Measurements from ENCODE around the gene SRMS.
"Not testable (repeated sequence)": the region's sequence is repeated elsewhere in the genome, so short reads cannot be mapped to it uniquely, and the experiment has no call there.

Gene SRMS

DNA sequence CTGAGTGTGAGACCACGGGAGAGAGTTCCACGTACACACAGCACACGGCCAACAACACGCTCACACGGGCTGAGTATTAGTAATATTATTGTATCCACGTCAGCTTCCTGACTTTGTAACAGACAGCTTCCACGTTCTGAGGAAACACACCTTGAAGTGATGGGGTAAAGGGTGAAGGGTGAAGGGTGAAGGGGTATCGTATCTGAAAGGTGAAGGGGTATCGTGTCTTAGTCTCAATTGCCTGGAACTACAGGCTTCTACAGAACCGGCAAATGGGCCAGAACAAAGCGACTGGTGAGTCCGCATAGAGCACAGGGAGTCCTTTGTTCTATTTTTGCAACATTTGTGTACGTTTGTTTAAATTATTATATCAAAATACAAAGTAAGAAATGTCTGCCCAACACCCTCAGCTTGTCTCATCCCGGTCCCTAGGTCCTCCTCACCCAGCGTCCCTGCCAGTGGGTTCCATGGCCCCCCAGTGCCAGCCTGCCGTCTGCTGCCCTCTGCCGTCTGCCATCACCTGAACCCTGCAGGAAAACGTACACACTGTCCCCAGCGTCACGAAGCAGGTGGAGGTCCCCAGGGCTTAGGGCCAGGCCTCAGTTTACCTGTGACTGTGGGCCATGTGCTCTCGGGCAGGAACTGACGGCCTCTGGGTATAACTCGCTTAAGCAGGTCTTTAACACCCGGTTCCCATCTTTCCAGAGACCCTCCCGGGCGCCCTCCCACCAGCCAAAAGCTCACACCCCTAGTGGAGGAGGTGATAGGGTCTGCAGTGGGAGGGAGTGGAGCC is 30.9 kb upstream of the SRMS start:
- peak; percentile 19 for DNase-seq

DNA sequence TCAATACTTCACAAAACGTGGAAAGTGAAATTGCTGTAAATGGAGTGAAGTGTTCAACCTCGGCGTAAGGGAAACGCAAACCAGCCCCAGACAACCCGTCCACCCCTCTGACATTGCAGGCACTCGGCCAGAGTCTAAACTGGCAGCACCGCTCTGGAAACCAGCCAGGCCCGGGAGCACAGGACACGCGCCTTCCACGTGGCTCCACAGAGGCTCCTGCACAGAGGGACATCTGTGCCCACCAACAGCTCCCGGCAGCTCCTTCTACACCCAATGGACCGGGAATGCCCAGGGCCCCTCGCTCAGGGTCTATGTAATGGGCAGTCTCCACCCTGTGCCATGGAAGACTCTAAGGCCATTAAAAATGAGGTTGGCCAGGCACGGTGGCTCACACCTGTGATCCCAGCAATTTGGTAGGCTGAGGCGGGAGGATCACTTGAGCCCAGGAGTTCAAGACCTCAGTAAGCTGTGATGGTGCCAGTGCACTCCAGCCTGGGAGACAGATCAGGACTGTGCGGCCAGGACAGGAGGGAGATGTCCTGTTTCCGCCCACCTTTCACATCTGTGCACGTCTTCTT is 29.9 kb upstream of the SRMS start:
- no peak for DNase-seq

DNA sequence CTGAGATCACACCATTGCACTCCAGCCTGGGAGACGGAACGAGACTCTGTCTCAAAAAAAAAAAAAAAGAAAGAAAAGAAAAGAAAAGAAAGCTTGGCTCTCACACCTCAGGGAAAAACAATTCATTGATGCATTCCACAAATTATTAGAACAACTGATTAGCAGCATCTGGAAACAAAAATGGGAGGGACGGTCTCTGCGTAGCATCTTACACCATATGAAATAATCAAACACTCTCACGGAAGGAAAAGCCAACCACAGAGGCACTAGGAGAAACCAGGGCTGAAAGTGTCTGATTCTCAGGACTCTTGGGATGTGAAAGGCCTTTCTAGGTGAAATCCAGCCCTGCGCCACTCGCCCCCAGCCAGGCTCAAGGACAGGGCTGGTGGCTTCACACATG is 28.8 kb upstream of the SRMS start:
- DNase-seq, result no peak

DNA sequence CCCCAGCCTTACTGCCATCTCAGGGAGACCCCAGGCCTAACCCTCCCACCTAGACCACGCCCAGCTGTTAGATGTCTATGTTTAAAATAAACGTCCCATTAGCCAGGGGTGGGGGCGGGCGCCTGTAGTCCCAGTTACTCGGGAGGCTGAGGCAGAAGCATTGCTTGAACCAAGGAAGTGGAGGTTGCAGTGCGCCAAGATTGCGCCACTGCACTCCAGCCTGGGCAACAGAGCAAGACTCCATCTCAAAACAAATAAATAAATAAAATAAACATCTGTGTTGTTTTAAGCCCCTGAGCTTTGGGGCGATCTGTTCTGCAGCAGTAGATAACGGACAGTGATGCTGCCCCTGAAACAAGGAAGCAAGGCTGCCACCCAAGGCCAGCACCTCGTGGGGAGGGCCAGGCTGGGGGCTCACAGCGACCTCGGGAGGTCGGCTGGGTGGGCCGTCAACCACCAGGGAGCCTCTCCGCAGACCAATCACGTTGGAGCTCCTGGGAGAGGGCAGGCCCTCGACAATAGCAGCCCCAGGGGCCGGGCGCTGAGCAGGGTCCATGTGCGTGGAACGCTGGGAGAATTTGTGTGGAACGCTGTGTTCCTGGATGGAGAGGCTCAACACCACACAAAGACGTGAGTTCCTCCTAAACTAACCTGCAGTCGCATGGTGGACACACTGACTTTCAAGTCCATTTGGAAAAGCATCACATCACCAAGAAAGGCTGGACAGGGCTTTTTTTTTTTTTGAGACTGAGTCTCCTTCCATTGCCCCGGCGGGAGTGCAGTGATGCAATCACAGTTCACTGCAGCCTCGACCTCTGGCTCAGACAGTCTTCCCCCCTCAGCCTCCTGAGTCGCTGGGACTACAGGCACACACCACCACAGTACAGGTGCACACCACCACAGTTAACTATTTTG is 27.5 kb upstream of the SRMS start:
- DNase-seq, result no peak

DNA sequence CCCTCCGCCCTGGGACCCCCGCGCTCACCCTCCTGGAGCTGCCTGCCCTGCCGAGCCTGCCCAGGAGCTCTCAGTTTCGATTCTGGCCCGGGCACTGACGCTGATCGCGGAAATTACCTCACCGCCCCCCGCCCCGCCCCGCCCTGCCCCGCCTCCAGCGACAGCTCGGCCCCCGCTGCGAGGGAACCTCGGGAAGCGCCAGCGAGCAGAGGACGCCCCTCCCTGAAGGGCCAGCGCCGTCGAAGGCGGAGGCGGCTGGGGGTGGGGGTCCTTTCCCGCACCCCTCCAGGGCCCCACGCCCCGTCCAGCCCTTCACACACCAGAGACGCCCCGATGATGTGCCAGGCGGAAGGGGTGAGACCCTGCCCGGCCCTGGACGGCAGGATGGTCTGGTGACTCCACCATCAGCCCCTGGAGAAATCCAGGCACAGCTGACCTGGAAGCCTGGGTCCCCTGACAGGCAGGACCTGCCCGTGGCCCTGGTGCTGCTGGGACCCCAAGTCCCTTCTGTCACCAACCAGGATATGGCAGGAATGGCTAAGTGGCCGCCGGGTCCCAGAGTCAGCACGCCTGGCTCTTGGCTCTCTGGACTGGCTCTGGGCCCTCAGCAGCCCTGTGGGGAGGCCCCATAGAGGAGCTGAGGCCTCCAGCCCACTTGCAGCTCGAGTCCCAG is 26.7 kb upstream of the SRMS start, which contains the start of gene HELZ2:
Gene HELZ2 (minus strand): TSS at position 84 of the 673 bp plus-strand sequence. CDS start 1,854 bp downstream, outside the sequence.
- peak; percentile 84 for DNase-seq

DNA sequence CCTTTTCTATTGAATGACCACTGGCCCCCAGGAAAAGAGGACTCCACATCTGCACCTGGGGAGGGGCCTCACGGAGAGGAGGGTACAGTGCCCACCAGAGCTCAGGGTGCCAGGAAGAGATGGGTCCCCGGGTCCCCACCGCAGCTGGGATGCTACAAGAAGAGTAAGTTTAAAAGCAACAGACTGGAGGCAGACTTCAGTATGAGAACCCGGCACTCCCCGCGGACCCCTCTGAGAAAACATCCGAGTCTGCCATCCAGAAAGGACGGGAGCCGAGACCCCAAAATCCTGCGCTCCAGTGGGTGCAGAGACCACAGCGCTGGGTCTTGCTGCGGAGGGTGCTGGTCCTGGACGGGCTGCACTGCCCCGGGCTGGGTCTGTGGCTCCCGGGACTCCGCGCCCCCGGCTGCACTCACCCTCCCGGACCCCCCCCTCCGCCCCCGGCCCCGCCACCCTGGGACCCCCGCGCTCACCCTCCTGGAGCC is 26.1 kb upstream of the SRMS start:
- DNase-seq, result no peak

DNA sequence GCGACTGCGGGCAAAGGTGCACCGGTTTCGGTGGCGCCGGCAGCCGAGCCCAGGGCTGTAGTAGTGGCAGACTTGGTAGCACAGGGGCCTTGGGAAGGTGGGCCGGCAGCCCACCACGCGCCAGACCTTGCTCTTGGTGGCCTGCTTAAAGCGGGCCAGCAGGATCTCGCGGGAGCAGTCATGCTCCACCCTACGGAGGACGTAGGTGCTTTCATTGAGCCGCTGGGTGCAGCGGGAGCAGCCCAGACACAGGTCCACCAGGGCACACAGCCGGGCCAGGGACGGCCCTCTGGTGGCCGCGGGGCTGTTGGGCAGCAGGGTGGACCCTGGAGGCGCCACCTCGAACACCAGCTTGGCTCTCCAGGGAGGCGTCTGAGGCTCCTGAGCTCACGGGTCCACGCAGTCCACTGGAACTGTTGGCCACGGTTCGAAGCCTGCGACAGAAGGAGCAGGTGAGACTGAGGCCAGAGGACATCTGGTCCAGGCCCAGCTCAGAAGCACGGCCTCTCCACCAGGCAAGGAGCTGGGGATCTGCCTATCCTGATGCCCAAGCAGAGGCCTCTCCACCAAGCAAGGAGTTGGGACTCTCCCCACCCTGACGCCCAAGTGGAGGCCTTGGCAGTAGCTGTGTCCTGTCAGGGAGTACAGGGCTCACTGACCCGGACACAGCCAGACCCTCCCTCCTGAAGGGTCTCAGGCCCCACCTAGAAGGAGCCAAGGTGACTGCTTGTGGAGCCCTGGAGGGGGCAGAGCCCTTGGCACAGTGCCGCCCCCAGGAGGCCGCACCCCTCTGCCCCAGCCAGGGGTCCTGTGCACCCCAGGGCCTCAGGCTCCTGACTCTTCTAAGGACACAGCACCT is 25.5 kb upstream of the SRMS start:
- peak; percentile 34 for DNase-seq

DNA sequence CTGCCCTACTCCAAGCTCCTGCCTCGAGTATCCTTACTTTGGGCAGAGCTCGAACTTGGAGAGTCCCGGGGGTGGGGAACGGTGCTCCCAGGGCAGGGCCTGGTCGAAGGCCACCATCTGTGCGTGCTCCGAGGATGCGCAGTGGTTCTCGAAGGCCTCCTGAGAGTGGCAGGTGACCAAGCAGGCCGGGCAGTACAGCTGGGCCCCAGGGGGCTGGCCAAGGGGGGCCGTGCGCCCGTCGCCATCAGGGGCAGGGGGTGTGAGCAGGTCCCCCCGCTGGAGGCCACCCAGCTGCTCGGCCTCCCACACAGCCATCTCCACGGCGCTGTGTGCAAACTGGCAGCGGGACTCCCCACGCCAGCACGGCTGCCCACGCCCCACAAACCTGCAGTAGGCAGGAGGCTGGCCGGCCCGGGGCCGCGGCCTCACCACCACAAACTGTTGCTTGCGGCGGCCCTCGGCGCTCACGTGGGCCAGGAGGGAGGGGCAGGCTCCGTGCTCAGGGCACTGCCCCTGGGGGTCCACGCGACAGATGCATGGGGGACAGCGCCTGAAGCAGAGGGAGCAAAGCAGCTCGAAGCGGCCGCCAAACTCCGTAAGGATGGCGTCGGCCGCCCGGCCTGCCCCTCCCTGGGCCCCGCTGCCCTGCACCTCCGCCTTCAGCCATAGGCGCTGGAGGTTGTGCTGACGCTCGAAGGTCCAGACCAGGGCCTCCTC is 24.7 kb upstream of the SRMS start:
- DNase-seq, result no peak

DNA sequence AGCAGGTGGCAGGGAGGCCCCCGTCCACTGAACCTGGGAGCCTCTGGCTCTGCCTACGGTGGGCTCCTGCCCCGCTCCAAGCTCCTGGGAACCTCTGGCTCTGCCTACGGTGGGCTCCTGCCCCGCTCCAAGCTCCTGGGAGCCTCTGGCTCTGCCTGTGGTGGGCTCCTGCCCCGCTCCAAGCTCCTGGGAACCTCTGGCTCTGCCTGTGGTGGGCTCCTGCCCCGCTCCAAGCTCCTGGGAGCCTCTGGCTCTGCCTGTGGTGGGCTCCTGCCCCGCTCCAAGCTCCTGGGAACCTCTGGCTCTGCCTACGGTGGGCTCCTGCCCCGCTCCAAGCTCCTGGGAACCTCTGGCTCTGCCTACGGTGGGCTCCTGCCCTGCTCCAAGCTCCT is 23.5 kb upstream of the SRMS start:
- not testable (repeated sequence) for DNase-seq

DNA sequence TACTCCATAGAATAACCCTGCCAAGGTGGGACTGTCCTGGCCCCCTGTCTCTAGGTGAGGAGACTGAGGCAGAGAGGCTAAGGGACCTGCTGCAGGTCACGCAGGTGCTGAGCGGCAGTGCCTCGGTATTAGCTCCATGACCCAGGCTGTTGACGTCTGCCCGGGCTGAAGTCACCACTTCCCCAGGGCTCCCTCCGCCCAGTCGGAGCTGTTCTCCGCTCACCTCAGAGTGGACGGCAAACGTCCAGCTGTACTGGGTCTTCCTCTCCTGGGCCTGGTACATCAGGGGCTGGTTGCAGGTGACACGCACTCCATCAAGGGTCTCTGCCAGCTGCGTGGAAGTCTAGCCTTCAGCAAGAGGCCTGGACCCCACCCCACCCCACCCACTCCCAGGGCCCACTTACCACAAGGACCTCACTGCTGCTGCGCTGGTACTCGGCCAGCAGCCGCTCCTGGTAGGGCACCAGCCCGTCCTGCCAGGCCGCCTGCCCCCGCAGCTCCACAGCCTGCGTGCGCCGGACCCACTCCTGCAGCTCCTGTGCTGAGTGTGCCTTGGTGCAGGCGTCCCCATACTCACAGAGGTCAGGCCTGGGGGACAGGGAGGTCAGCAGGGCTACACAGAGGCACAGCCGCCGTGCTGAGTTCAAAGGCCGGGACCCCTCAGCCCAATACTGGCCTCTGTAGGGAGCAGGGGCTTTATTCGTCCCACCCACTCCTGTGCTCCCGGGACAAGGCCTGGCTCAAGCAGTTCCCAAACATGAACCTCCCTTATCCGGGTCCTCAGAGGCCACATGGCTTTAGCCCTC is 22.9 kb upstream of the SRMS start:
- no peak for DNase-seq

DNA sequence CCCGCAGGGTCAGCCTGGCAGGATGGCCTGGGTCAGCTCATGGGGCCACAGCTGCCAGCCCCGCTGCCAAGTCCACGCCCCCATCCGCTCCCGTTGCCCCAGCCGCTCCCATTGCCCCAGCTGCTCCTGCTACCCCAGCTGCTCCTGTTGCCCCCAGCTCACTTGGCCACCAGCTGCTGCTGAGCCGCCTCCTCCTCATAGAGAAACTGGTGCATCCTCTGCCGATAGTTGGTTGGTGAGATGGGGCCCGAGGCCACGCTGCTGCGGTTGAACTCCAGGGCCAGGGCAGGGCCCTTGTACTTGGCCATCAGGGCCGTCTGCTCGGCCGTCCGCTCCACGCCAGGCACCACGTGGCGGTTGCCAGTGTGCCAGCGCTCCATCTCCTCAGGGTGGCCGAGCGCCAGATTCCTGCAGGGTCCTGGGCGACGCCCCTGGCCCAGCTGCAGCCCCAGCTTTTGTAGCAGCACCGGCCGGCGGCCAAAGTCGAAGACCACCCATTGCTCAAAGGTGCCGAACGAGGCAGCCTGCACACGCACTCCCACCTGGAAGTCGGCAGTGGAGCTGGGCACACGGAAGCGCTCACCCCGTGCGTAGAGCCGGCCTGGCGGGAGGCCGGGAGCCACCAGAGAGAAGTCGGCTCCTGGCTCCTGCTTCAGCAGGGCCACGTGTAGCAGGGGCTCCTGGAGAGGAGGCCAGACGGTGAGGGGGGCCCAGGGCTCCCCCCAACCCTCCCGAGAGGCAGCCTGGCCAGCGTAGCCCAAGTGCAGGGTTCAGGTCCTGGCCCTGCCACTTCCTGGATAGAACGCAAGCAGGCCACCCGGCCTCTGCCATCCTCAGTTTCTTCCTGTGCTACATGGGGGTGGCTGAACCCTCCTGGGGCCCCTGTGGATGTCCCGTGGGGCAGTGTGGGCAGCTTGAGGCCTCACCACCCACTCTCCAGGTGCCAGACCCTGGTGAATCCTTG is 21.7 kb upstream of the SRMS start:
- DNase-seq, result no peak

DNA sequence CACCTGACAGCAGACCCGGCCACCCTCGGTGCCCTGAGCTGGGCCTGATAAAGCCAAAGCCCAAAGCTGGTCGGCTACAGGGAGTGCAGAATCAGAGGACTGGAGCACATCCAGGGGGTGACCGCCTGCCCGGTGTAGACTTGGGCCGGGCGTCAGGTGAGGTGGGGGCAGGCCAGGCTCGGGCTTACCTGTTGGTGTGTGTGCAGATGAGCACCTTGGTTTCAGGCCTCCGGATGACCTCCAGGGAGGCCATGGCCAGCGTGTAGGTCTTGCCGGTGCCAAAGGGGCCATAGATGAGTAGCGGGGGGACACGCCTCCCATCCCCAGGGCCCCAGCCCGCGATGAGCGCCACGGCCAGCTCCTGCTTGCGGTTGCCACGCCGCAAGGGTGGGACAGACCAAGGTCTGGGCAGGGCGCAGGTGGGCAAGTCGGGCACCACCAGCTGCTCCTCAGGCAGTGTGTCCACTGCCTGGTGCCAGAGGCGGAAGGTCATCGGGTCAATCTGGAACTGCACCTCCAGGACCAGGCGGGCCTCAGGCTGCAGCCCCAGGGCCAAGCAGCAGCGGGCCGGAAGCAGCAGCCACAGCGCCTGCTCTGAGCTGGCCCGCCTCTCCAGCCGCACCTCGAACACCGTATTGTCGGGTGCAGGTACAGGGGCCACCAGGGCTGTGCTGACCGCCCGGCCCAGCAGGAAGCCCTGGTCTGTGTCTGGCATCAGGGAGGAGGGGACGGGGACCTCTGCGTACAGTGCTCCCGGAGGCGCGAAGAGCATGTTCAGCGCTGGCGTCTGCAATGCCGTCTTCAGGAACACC is 20.8 kb upstream of the SRMS start:
- no peak for DNase-seq

DNA sequence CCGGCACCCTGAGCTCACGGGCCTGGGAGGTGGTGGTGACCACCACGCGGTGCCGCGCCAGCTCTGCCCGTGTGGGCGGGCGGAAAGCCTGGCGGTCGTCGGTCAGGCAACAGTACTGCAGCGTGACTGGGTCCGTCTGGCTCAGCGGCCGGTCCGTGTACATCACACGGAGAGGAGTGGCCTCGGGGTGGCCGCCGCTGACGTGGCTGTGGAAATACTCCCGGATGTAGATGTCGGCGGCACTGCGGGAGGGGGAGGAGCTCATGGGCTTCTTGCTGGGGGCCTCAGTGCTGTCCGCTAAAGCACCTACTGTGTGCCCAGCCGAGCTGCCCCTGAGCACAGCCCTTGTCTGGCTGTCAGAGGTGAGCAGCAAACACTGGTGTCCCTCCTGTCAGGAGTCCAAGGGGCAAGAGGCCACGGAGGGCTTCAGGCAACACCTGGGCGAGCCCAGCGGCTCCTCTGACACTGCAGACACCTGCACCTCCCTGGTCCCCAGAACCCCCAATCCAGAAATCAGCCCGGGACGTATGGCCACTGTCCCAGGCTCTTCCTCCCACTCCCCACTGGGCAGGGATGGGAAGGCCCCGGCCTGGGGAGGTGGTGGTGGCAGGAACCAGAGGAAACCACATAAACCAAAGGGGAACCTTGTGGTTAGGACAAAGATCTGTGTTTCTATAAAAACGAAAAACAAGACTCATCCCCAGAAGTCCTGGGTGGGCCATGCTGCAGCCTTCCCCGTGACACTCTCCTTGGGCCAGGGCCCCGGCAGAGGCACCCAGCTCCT is 20.0 kb upstream of the SRMS start:
- no peak for DNase-seq

DNA sequence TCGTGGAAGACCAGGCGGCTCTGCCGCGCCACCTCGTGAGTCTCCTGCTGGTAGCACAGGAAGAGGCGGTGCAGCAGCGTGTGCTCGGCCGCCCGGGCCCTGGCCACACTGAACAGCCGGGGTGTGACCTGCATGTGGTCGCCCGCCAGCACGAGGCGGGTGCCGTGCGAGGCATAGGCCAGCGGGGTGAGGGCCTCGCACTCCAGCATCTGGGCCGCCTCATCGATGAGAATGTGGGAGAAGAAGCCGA is 19.5 kb upstream of the SRMS start:
- DNase-seq, result no peak

DNA sequence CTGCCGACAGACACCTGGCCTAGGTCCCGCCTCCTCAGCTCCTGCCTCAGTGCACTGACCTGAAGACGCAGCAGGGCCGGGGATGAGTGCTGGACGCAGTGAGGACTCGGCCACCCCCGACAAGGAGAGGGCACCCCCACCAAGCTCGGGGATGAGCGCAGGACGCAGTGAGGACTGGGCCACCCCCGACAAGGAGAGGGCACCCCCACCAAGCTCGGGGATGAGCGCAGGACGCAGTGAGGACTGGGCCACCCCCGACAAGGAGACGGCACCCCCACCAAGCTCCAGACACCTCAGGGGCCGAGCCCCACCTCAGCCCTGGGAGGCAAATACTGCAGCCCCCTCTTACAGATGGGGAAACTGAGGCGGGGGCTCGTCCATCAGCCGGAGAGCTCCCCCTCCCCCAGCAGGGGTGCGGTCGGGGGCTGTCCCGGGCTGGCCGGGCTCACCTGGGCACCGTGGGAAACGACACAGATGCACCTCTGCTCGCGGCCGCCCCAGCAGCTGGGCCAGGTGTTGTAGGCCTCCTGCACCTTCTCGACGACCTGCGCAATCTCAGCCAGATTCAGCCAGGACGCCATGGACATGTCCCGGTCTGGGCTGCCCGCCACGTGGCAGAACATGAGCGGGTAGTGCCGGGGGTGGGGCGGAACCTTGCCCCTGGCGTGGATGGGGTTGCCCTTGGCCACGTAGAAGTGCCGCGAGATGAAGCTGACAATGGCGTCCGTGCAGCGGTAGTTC is 19.0 kb upstream of the SRMS start:
- DNase-seq, result no peak

DNA sequence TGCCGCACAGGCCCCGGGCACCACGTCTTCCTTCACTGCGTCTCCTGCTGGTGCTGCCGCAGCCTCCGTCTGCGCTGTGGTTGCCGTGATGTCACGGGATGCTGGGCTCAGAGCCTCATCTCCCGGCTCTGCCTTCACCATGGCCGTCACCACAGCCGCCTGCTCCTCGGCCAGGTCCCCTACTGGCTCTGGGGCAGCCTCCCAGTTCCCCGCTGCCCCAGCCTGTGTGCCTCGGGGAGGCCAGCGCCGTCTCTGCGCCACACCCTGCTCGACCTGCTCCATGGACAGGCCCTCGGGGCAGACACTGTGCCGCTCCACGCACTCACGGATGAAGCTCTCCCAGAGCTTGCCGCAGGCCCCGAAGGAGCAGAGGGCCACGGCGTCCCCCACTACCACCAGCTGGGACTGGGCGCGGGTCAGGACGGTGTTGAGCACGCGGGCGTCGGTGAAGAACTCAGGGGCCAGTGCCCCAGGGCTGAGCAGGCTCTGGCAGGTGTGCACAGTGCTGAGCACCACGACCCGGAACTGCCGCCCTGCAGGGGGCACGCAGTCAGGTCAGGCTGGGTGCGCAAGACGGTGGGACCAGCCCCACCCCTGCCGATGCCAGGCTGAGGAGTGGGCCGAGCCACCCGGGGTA is 18.3 kb upstream of the SRMS start:
- no peak for DNase-seq
